HG02981 (cell line): ENCODE results near the gene CNP.

ENCODE experiments used
- ATAC-seq: cut with Tn5 transposase; IDR thresholded peaks from one replicate; pipeline ENCODE4 v1.9.1; 2021; ENCODE audit warnings: mild to moderate bottlenecking, moderate library complexity; ENCODE audit not compliant: unreplicated experiment

The CNP gene

GRCh38 chr17:41941168-41941567 is 25.4 kb upstream of the CNP start:
- ATAC-seq = no peak

GRCh38 chr17:41942626-41943373 is 23.8 kb upstream of the CNP start:
- ATAC-seq = no peak

GRCh38 chr17:41943492-41943891 is 23.1 kb upstream of the CNP start:
- no peak for ATAC-seq

GRCh38 chr17:41944943-41945342 is 21.7 kb upstream of the CNP start:
- ATAC-seq = no peak

- ATAC-seq = no peak
Measured at GRCh38 chr17:41948762-41949460, 17.7 kb upstream of the CNP start.

GRCh38 chr17:41956522-41956921 is 10.1 kb upstream of the CNP start:
- ATAC-seq = no peak

GRCh38 chr17:41957031-41957868 is 9.3 kb upstream of the CNP start:
- ATAC-seq = no peak

GRCh38 chr17:41957869-41958439 is 8.6 kb upstream of the CNP start:
- ATAC-seq = no peak

GRCh38 chr17:41959030-41959335 is 7.6 kb upstream of the CNP start:
- ATAC-seq = no peak

GRCh38 chr17:41959336-41960095 is 7.1 kb upstream of the CNP start:
- ATAC-seq = no peak

- ATAC-seq = no peak
Measured at GRCh38 chr17:41962111-41962510, 4.5 kb upstream of the CNP start.

- no peak for ATAC-seq
Measured at GRCh38 chr17:41962768-41963434, 3.7 kb upstream of the CNP start.

- no peak for ATAC-seq
Measured at GRCh38 chr17:41965694-41966462, 717 bp upstream of the CNP start.

- ATAC-seq = peak; percentile 12
Measured at GRCh38 chr17:41967141-41967920, 736 bp downstream of the CNP start.

GRCh38 chr17:41967921-41968578 is 1.5 kb downstream of the CNP start:
- no peak for ATAC-seq

- ATAC-seq = no peak
Measured at GRCh38 chr17:41968676-41969075, 2.1 kb downstream of the CNP start.

GRCh38 chr17:41970901-41971331 is 4.3 kb downstream of the CNP start:
- ATAC-seq = no peak
